GM19023 (cell line): ENCODE results near the gene ISG20L2.

ENCODE experiments used
- ATAC-seq: cut with Tn5 transposase; IDR thresholded peaks from one replicate; pipeline ENCODE4 v1.9.1; 2021; ENCODE audit warnings: mild to moderate bottlenecking, moderate library complexity; ENCODE audit not compliant: unreplicated experiment

ISG20L2 gene

GRCh38 chr1:156691665-156692440, 36.7 kb downstream of the ISG20L2 start:
- ATAC-seq: no peak

GRCh38 chr1:156691191-156691590, 37.4 kb downstream of the ISG20L2 start:
- no peak for ATAC-seq

- no peak for ATAC-seq
These were observed 37.9 kb downstream of the ISG20L2 start for GRCh38 chr1:156690675-156691036.

GRCh38 chr1:156689953-156690674, 38.5 kb downstream of the ISG20L2 start:
- ATAC-seq: no peak

- ATAC-seq: no peak
These were observed 39.3 kb downstream of the ISG20L2 start for GRCh38 chr1:156689035-156689952.

- no peak for ATAC-seq
These were observed 44.3 kb downstream of the ISG20L2 start for GRCh38 chr1:156684227-156684782.

- no peak for ATAC-seq
These were observed 46.2 kb downstream of the ISG20L2 start for GRCh38 chr1:156682166-156682890.

- no peak for ATAC-seq
These were observed 47.2 kb downstream of the ISG20L2 start for GRCh38 chr1:156681196-156681960.

- ATAC-seq: no peak
These were observed 48.5 kb downstream of the ISG20L2 start for GRCh38 chr1:156680056-156680455.

GRCh38 chr1:156677616-156678596, 50.7 kb downstream of the ISG20L2 start:
- ATAC-seq: no peak

GRCh38 chr1:156676820-156677615, 51.5 kb downstream of the ISG20L2 start, which contains the start of gene NES:
Gene NES, minus strand, starts transcription at chr1:156677407. Its CDS starts 143 bp downstream, at chr1:156677264.
- no peak for ATAC-seq

GRCh38 chr1:156676114-156676819, 52.3 kb downstream of the ISG20L2 start:
- no peak for ATAC-seq

- no peak for ATAC-seq
These were observed 53.1 kb downstream of the ISG20L2 start for GRCh38 chr1:156675210-156676113.

GRCh38 chr1:156673387-156674121, 55.0 kb downstream of the ISG20L2 start:
- no peak for ATAC-seq
